A673 (cell line): ENCODE measurements around the gene WDR82. TPM values are rescaled to one million over a fixed set of nuclear protein-coding genes. Genes with fewer than 3 reads are reported as not detected.

Experiments used
- BruUV-seq: library from RNA; stranded (reverse); fragments of 400-500 nt; replicated peaks from 2 replicates; lab custom pipeline; 2021; lab: Mats Ljungman, UMichigan
- CTCF ChIA-PET: fragments of 300-600 bp; sonication (Branson Sonifier 250); formaldehyde crosslinking; loops from one replicate; lab custom pipeline; 2022; ENCODE audit warnings: antibody characterized with exemption; lab: Charles Lee
- POLR2A ChIA-PET: fragments of 300-600 bp; sonication (Branson Sonifier 250); formaldehyde crosslinking; loops from one replicate; lab custom pipeline; 2022; ENCODE audit warnings: antibody characterized with exemption; ENCODE audit not compliant: low non-redundant PET; lab: Charles Lee
- DNase-seq: peaks from one replicate; pipeline ENCODE4 v3.0.0-alpha.2; 2015; ENCODE audit warnings: low spot score
- H3K27ac ChIP-seq: fragments of 200-600 bp; sonication (generic); 2 replicates; pipeline ENCODE4 v1.5.1; 2016; ENCODE audit warnings: mixed run types, low read depth, mild to moderate bottlenecking, mixed read lengths, antibody characterized with exemption, low read length; ENCODE audit not compliant: poor library complexity, severe bottlenecking
- H3K27me3 ChIP-seq: fragments of 200-600 bp; sonication (generic); replicated peaks from 2 replicates; pipeline ENCODE4 v1.6.1; 2017; ENCODE audit warnings: mixed run types, low read depth, mild to moderate bottlenecking, mixed read lengths, antibody characterized with exemption, low read length; ENCODE audit not compliant: insufficient read depth, poor library complexity
- H3K36me3 ChIP-seq: fragments of 200-600 bp; sonication (generic); 2 replicates; pipeline ENCODE4 v1.6.1; 2016; ENCODE audit warnings: mixed run types, mild to moderate bottlenecking, mixed read lengths, antibody characterized with exemption, low read length; ENCODE audit not compliant: insufficient read depth, poor library complexity, severe bottlenecking
- H3K4me1 ChIP-seq: fragments of 200-600 bp; sonication (generic); 2 replicates; pipeline ENCODE4 v1.6.1; 2017; ENCODE audit warnings: mixed run types, mild to moderate bottlenecking, mixed read lengths, antibody characterized with exemption, low read length; ENCODE audit not compliant: insufficient read depth, poor library complexity, severe bottlenecking
- H3K4me3 ChIP-seq: fragments of 200-600 bp; sonication (generic); 2 replicates; pipeline ENCODE4 v1.5.1; 2016; ENCODE audit warnings: low read depth, mixed run types, mild to moderate bottlenecking, mixed read lengths, low read length; ENCODE audit not compliant: poor library complexity, severe bottlenecking
- H3K9me3 ChIP-seq: fragments of 200-600 bp; sonication (generic); 2 replicates; pipeline ENCODE4 v1.6.1; 2016; ENCODE audit warnings: mixed run types, low read depth, mild to moderate bottlenecking, mixed read lengths, antibody characterized with exemption, low read length; ENCODE audit not compliant: poor library complexity, severe bottlenecking
- CTCF ChIP-seq: fragments of 300-800, 200-600 bp; sonication (generic); conservative IDR thresholded peaks from 2 replicates; pipeline ENCODE4 v1.5.1; 2017; ENCODE audit warnings: low read depth, mild to moderate bottlenecking, antibody characterized with exemption, low read length, moderate library complexity, mixed read lengths
- EZH2 ChIP-seq: fragments of 200-600 bp; sonication (generic); IDR thresholded peaks from 2 replicates; pipeline ENCODE4 v1.6.1; 2017; ENCODE audit warnings: borderline replicate concordance, low read depth, mild to moderate bottlenecking, mixed read lengths, antibody characterized with exemption, low read length; ENCODE audit not compliant: poor library complexity, severe bottlenecking
- intact Hi-C: fragments of 100-400 bp; cut with micrococcal nuclease; formaldehyde crosslinking; loops from one replicate; pipeline ENCODE4 v1.10.0; 2022; ENCODE audit not compliant: unreplicated experiment
- total RNA-seq: library from RNA; stranded (reverse); gene quantifications from 2 replicates; pipeline ENCODE4 v1.2.3, GENCODE V29; 2021

The WDR82 gene
- total RNA-seq, 1 experiment from 2014 or later = 54.3 TPM

DNA sequence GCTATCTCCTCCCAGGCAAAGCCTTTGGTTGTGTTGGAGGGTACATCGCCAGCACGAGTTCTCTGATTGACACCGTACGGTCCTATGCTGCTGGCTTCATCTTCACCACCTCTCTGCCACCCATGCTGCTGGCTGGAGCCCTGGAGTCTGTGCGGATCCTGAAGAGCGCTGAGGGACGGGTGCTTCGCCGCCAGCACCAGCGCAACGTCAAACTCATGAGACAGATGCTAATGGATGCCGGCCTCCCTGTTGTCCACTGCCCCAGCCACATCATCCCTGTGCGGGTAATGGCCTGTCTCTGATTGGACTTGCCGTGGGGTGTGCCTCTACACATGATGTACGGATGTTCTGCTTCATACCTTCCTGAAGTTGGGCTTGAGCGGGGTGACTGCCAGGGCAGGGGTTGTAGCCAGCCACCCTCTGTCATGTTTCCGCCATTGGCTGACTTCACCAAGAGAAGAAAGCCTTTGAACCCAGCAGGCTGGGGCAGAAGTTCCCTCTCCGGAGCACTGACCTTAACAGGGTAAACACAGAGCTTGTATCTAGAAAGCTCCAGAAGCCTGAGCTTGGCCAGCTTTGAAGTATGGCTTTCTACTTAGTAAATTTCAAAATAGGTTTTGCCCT, 67.1 kb downstream of the WDR82 start:
- intact Hi-C loops = no loop called here
- Histone ChIP-seq H3K36me3 (peaks cover 39% of the 10 kb centered on the region), H3K4me1 (no peaks in the 10 kb centered on the region), H3K4me3 (no peak overlapping the region), H3K27me3 (no peaks in the 10 kb centered on the region), H3K27ac (no peak overlapping the region), H3K9me3 (no peaks in the 10 kb centered on the region)
- TF ChIP-seq EZH2 (no peak), CTCF (no peak)
- POLR2A ChIA-PET = no interaction called here
- no peak for DNase-seq
- BruUV-seq = no TSS peak
- CTCF ChIA-PET = interaction anchor here (1.0 kb wide), 1 partner anchor 9 kb away, joined by 6 read pairs; no protein-coding TSS in a partner anchor

DNA sequence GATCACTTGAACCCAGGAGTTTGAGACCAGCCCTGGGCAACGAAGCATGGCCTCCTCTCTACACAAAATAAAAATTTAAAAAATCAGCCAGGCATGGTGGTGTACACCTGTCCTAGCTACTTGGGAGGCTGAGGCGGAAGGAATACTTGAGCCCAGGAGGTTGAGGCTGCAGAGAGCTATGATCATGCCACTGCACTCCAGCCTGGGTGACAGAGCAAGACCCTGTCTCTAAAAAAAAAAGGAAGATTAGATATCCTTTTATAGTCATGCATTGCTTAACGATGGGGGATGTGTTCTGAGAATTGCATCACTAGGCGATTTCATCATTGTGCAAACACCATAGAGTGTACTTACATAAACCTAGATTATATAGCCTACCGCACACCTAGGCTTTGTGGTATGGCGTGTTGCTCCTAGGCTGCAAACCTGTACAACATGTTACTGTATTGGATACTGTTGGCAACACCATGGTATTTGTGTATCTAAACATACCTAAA, 67.9 kb downstream of the WDR82 start:
- ChIA-PET CTCF (no interaction called here), POLR2A (interaction anchor here (0.6 kb wide), 1 partner anchor 9 kb away, joined by 3 read pairs; no protein-coding TSS in a partner anchor)
- BruUV-seq = no TSS peak
- Histone ChIP-seq H3K27me3 (no peaks in the 10 kb centered on the region), H3K4me1 (no peaks in the 10 kb centered on the region), H3K9me3 (no peaks in the 10 kb centered on the region), H3K4me3 (no peak overlapping the region), H3K27ac (no peak overlapping the region), H3K36me3 (peaks cover 45% of the 10 kb centered on the region)
- intact Hi-C loops = no loop called here
- TF ChIP-seq CTCF (no peak), EZH2 (no peak)
- DNase-seq = no peak

DNA sequence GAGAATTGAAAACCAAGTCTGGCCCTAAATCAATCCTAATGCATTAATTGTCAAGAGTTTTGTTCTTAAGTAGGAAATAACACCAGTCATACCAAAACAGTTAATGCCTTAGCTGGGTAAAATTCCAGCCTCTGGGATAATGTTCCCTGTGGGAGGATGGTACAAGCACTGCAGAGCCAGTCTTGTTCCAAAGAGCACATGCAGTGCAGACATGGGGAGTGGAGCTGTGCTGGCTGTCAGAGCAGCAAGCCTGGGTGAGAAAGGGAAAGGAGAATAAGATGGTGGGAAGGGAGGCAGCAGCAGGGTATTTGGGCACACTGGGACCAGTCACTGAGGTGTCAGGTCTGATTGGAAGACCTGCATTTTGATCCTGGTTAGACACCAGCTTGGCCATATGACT, 68.4 kb downstream of the WDR82 start:
- Histone ChIP-seq H3K27ac (no peak overlapping the region), H3K4me3 (no peak overlapping the region), H3K27me3 (no peaks in the 10 kb centered on the region), H3K4me1 (no peaks in the 10 kb centered on the region), H3K36me3 (peaks cover 51% of the 10 kb centered on the region), H3K9me3 (no peaks in the 10 kb centered on the region)
- no peak for DNase-seq
- CTCF ChIA-PET = no interaction called here
- POLR2A ChIA-PET = interaction anchor here (0.6 kb wide), 1 partner anchor 8 kb away, joined by 3 read pairs; no protein-coding TSS in a partner anchor
- TF ChIP-seq EZH2 (no peak), CTCF (no peak)
- intact Hi-C loops = no loop called here
- no TSS peak for BruUV-seq
